Hematopoietic multipotent progenitor cell treated with erythropoietin and hydrocortisone succinate and interleukin-3 and kit ligand, for 8 days (in vitro differentiated cells): Measurements from ENCODE around the gene TMEM171.

Experiments
- DNase-seq: peaks from one replicate; pipeline ENCODE4 v3.0.0-alpha.2; 2015

TMEM171 gene

GRCh38 chr5:73154208-73155006 is 34.0 kb downstream of the TMEM171 start:
- no peak for DNase-seq

- DNase-seq, result no peak
Observed at GRCh38 chr5:73155271-73156222, 35.2 kb downstream of the TMEM171 start.

- DNase-seq, result no peak
Observed at GRCh38 chr5:73157414-73158303, 37.3 kb downstream of the TMEM171 start.

- DNase-seq, result no peak
Observed at GRCh38 chr5:73158313-73158712, 37.9 kb downstream of the TMEM171 start.

- peak; percentile 4 for DNase-seq
Observed at GRCh38 chr5:73160239-73160671, 39.9 kb downstream of the TMEM171 start.

GRCh38 chr5:73170522-73170921 is 50.1 kb downstream of the TMEM171 start:
- peak; percentile 69 for DNase-seq

GRCh38 chr5:73171495-73171894 is 51.1 kb downstream of the TMEM171 start:
- no peak for DNase-seq

GRCh38 chr5:73172951-73173350 is 52.6 kb downstream of the TMEM171 start, which contains the start of gene TMEM174:
TSS of gene TMEM174 (plus strand) at chr5:73173193. CDS start at chr5:73173244, 51 bp downstream.
- no peak for DNase-seq

GRCh38 chr5:73174100-73174815 is 53.9 kb downstream of the TMEM171 start:
- no peak for DNase-seq

GRCh38 chr5:73176250-73176649 is 55.9 kb downstream of the TMEM171 start:
- no peak for DNase-seq

- no peak for DNase-seq
Observed at GRCh38 chr5:73178265-73178664, 57.9 kb downstream of the TMEM171 start.

- DNase-seq, result no peak
Observed at GRCh38 chr5:73179730-73180129, 59.4 kb downstream of the TMEM171 start.

GRCh38 chr5:73180566-73180965 is 60.2 kb downstream of the TMEM171 start:
- no peak for DNase-seq
